Cardiac fibroblast (primary cell): ENCODE data around the gene LARP4.
A peak's percentile ranks its signal among the peaks of the same experiment; 100 is the strongest.

Experiments used
- DNase-seq, 2 donors: peaks; one replicate each; pipeline versions ENCODE4 v3.0.0 to v3.0.0-alpha.2; 2010; ENCODE audit warnings: low read depth in 2 of 2
- H3K4me3 ChIP-seq, 2 donors: replicated peaks in 1 of 2; 1 replicate in 1 of 2; 2 replicates in 1 of 2; pipeline ENCODE4 v1.5.1; 2011; ENCODE audit warnings: low read depth in 2 of 2, low read length in 2 of 2, mild to moderate bottlenecking in 2 of 2, moderate library complexity in 1 of 2
- TF ChIP-seq, protein P1 (sequence below): IDR thresholded peaks from one replicate; pipeline ENCODE4 v1.5.1; 2011; ENCODE audit warnings: low read depth, mild to moderate bottlenecking, low read length, inconsistent platforms

LARP4 gene

DNA sequence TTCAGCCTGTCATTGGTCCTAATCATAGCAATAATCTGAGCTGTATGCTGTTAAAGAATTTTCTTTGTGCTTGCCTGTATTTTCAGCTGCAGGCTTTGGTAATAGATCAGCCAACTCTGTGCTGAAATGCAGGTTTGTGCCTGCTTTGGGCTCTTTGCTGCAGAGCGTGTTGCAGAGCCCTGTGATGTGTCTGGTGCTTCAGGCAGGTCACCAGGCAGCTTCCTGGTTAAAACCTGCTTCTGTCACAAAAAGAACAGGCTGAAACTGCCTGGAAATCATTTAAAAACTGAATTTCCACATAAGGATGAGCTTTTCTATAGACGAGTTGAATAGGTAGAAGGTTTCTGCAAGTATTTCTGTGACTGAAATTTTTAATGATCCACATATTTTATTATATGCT lies 107.2 kb downstream of the LARP4 start:
- H3K4me3 ChIP-seq, result no peak overlapping the region
- no peak for DNase-seq
- TF ChIP-seq, protein P1, sequence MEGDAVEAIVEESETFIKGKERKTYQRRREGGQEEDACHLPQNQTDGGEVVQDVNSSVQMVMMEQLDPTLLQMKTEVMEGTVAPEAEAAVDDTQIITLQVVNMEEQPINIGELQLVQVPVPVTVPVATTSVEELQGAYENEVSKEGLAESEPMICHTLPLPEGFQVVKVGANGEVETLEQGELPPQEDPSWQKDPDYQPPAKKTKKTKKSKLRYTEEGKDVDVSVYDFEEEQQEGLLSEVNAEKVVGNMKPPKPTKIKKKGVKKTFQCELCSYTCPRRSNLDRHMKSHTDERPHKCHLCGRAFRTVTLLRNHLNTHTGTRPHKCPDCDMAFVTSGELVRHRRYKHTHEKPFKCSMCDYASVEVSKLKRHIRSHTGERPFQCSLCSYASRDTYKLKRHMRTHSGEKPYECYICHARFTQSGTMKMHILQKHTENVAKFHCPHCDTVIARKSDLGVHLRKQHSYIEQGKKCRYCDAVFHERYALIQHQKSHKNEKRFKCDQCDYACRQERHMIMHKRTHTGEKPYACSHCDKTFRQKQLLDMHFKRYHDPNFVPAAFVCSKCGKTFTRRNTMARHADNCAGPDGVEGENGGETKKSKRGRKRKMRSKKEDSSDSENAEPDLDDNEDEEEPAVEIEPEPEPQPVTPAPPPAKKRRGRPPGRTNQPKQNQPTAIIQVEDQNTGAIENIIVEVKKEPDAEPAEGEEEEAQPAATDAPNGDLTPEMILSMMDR, result no peak

DNA sequence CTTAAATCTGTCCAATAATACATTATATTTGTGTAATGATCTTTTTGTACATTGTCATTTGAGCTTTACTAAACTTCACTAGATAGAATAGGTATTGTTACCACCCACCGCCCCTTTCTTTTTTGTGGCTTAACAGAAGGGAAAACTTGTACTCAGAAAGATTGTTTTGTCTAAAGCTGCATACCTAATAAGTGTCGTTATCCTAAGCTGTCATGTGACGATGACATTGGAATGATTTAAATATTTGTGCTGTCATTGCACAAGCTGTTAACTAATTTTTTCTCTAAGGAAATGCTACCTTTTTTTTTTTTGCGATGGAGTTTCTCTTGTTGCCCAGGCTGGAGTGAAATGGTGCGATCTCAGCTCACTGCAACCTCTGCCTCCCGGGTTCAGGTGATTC lies 107.7 kb downstream of the LARP4 start:
- no peak overlapping the region for H3K4me3 ChIP-seq
- no peak for DNase-seq
- TF ChIP-seq, protein P1, result no peak

DNA sequence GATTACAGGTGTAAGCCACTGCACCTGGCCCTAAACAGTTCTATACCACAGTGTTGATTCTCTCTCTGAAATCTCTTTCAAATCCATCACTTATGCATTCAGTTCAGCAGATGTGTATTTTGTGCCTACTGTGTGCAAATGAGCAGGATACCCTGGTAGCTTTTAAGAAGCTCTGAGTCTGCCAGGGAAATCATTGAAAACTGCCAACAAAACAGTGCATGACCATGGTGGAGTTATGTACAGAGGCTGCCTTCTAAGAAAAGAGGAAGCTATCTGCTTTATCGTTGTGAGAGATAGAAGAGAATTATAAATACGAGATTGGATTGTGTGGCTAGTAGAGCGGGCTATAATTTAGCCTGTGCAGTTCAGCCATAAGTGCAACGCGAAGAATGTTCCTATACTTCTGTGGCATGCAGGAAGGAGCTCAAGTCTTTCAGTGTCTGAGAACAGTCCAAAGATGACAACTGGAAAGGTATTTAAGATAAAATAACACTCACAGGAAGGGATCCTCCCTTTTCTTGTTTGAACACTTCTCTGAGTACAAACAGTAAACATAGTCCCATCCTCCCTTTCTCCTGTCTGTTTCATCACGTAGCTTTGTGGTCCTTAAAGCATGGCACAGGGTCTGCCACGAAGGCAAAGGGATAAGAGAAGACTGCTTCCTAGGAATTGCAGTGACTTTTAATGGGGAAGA lies 108.4 kb downstream of the LARP4 start:
- DNase-seq, result no peak
- H3K4me3 ChIP-seq, result no peak overlapping the region
- TF ChIP-seq, protein P1, result no peak

DNA sequence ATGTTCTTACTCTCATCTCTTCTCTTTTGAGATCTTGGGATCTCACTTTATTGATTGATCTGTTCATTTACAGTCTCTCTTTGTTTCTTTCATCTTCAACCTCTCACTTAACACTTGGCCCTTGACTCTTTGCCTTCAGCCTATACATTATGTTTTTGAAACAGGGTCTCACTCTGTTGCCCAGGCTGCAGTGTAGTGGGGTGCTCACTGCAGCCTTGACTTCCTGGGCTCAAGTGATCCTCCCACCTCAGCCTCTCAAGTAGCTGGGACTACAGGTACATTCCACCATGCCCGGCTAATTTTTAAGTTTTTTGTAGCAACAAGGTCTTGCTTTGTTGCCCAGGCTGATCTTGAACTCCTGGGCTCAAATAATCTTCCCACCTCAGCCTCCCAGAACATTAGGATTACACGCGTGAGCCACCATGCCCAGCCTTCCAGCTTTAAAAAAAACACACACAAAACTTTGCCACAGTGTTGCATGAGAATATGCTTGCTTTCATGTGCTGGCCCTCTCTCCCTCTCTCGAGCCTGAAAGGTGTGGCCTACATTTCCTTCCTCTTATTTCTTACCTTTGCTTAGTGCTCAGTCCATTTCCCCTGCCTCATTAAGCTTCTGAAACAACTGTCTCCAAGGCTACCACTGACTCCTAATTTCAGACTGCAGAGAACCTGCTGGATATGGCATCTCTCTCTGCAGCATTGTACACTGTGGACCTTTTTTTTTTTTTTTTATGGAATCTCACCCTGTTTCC lies 114.0 kb downstream of the LARP4 start:
- TF ChIP-seq, protein P1, result no peak
- H3K4me3 ChIP-seq, result no peak overlapping the region
- DNase-seq, result no peak

DNA sequence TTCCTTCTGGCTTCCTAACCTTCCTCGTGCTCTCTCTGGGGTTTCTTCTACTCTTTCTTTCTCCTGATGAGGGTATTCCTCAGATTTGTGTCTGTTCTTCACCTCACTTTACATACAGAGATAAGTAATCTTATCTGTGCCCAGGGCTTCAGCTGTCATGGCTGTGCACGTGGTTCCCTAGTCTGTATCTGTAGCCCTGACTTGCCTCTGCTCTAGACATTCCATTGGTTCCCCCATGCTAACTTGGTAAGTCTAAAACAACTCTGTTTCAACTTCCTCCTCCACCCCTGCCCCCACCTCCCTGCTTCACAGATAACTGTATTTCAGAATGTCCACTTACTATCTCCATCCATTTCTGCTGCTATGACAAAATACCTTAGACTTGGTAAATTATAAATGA lies 114.9 kb downstream of the LARP4 start:
- TF ChIP-seq, protein P1, result no peak
- H3K4me3 ChIP-seq, result no peak overlapping the region
- DNase-seq, result no peak

DNA sequence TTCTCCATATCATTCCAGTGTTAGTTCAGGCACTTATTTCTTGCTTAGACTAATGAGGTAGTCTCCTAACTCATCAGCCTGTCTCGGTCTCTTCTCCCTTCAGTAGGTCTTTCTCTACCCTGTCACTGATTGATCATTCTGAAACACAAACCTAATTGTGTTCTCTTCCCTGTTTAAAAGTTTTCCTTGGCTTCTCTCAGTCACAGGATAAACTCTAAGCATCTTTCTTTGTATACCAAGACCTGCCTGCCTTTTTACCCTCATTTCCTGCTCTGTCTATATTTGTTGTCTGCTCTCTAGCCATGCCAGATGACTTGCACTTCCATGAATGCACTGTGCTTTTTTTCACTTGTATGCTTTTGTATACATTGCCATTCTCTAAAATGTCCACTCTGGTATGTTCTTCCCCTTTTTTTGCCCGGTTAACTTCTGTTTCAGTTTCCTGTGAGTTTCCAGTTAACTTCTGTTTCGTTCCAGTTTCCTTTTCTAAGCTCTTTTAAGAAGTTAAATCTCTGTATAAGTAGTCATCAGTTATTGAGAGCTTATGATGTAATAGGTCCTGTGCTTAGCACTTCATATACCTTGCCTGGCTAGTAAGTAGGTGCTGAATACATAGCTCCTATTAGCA lies 116.8 kb downstream of the LARP4 start:
- peak; percentile 43 to 60 for DNase-seq
- TF ChIP-seq, protein P1, result no peak
- H3K4me3 ChIP-seq, result peak overlapping the region in 1 of 2 donors; percentile 25
